Fibroblast of lung (primary cell): ENCODE data around the gene LMF1. TPM values are rescaled to one million over a fixed set of nuclear protein-coding genes. Genes with fewer than 3 reads are reported as not detected.

ENCODE experiments used
- DNase-seq, 2 donors: peaks; one replicate each; pipeline versions ENCODE4 v3.0.0 to v3.0.0-alpha.2; 2010; ENCODE audit warnings: low read depth in 2 of 2
- H2AFZ ChIP-seq: 2 replicates; pipeline ENCODE4 v1.5.1; 2012; ENCODE audit warnings: low read length, control low read depth, inconsistent platforms
- H3K27ac ChIP-seq: 2 replicates; pipeline ENCODE4 v1.5.1; 2011; ENCODE audit warnings: low read length, control low read depth; ENCODE audit not compliant: insufficient read depth
- H3K27me3 ChIP-seq: 2 replicates; pipeline ENCODE4 v1.5.1; 2011; ENCODE audit warnings: mild to moderate bottlenecking, low read length; ENCODE audit not compliant: control insufficient read depth, insufficient read depth
- H3K36me3 ChIP-seq: 2 replicates; pipeline ENCODE4 v1.5.1; 2011; ENCODE audit warnings: low read length; ENCODE audit not compliant: control insufficient read depth, insufficient read depth
- H3K4me1 ChIP-seq: 2 replicates; pipeline ENCODE4 v1.5.1; 2011; ENCODE audit warnings: low read length; ENCODE audit not compliant: control insufficient read depth, insufficient read depth; ENCODE audit errors: extremely low read depth
- H3K4me2 ChIP-seq: 2 replicates; pipeline ENCODE4 v1.5.1; 2011; ENCODE audit warnings: low read length, control low read depth; ENCODE audit not compliant: insufficient read depth; ENCODE audit errors: extremely low read depth
- H3K4me3 ChIP-seq, 4 experiments: fragments of 200-600 bp in 1 of 4; sonication (generic) in 1 of 4; replicated peaks in 1 of 4; 2 replicates each; pipeline ENCODE4 v1.5.1; 2011 to 2016; ENCODE audit warnings: low read length in 4 of 4, low read depth in 3 of 4, mild to moderate bottlenecking in 3 of 4, control low read depth in 2 of 4, inconsistent platforms in 1 of 4, mixed read lengths in 1 of 4; ENCODE audit not compliant: insufficient read depth in 1 of 4; ENCODE audit errors: control extremely low read depth in 1 of 4
- H3K79me2 ChIP-seq: 2 replicates; pipeline ENCODE4 v1.5.1; 2012; ENCODE audit warnings: mild to moderate bottlenecking, low read length, inconsistent platforms; ENCODE audit not compliant: control insufficient read depth, insufficient read depth
- H3K9ac ChIP-seq: 2 replicates; pipeline ENCODE4 v1.5.1; 2011; ENCODE audit warnings: mild to moderate bottlenecking, low read length, control low read depth; ENCODE audit not compliant: insufficient read depth
- H3K9me3 ChIP-seq: 2 replicates; pipeline ENCODE4 v1.5.1; 2012; ENCODE audit warnings: low read depth, low read length; ENCODE audit not compliant: control insufficient read depth, insufficient read depth
- H4K20me1 ChIP-seq: 2 replicates; pipeline ENCODE4 v1.5.1; 2011; ENCODE audit warnings: low read length; ENCODE audit not compliant: control insufficient read depth, insufficient read depth; ENCODE audit errors: extremely low read depth
- CTCF ChIP-seq, 2 donors: IDR thresholded peaks in 1 of 2; conservative IDR thresholded peaks in 1 of 2; 1 replicate in 1 of 2; 2 replicates in 1 of 2; pipeline ENCODE4 v1.5.1; 2011 to 2012; ENCODE audit warnings: low read length in 2 of 2, control low read depth in 1 of 2, inconsistent platforms in 1 of 2, low read depth in 1 of 2, mild to moderate bottlenecking in 1 of 2
- EZH2 ChIP-seq: IDR thresholded peaks from 2 replicates; pipeline ENCODE4 v1.5.1; 2012; ENCODE audit warnings: low read length, control low read depth, mild to moderate bottlenecking; ENCODE audit errors: missing control alignments
- polyA plus RNA-seq, 2 donors: library from polyadenylated mRNA; depleted of rRNA in 1 of 2; stranded (reverse) in 1 of 2; unstranded in 1 of 2; fragments of >200 nt; gene quantifications; 2 replicates each; pipeline ENCODE4 v1.2.1, GENCODE V29; 2011 to 2012; ENCODE audit warnings: missing spikeins in 1 of 2
- total RNA-seq: library from RNA; depleted of rRNA; stranded (reverse); fragments of >200 nt; gene quantifications from 2 replicates; pipeline ENCODE4 v1.2.1, GENCODE V29; 2014

Gene LMF1
- total and polyA plus RNA-seq, 2 donors (not counting 1 experiment from before 2014, with no cell fraction given) = 12.3 to 12.6 TPM

GRCh38 chr16:898216-898615 lies 72.6 kb downstream of the LMF1 start:
- Histone ChIP-seq H3K36me3 (no peaks in the 10 kb centered on the region), H4K20me1 (no peaks in the 10 kb centered on the region), H3K9ac (no peak overlapping the region), H3K9me3 (no peaks in the 10 kb centered on the region), H3K27ac (no peak overlapping the region), H3K4me2 (no peak overlapping the region), H3K79me2 (no peaks in the 10 kb centered on the region), H3K27me3 (no peaks in the 10 kb centered on the region), H2AFZ (no peak overlapping the region), H3K4me1 (no peaks in the 10 kb centered on the region), H3K4me3 (no peak overlapping the region)
- DNase-seq = no peak
- no peak for TF ChIP-seq EZH2
- TF ChIP-seq CTCF (conservative IDR thresholded peaks at IDR 0.05 in 1 of 2, IDR thresholded peaks at IDR 0.05 in 1 of 2; ENCODE audit: low read depth in 1 of 2, low read length in 2 of 2) = no peak

DNA sequence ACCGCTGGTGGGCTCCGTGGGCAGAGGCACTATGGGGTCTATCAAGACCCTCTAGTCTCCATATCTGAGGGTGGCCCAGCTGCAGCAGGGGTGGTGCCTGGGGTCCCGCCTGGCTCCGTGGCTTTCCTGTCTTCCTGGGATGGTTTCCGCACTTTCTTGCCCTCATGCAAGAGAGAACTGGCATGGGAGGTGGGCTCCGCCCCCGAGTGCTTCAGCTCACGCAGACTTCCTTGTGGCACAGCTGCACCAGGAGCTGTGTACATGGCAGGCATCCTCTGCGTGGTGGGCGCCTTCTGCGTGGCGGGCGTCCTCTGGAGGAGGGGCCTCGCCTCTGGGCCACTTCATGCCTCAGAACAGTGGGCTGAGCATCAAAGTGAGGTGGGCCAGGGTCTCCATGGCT lies 73.1 kb downstream of the LMF1 start:
- Histone ChIP-seq H3K9ac (no peak overlapping the region), H3K4me2 (no peak overlapping the region), H3K36me3 (no peaks in the 10 kb centered on the region), H3K4me3 (no peak overlapping the region), H3K27me3 (no peaks in the 10 kb centered on the region), H2AFZ (no peak overlapping the region), H3K79me2 (no peaks in the 10 kb centered on the region), H4K20me1 (no peaks in the 10 kb centered on the region), H3K27ac (no peak overlapping the region), H3K4me1 (no peaks in the 10 kb centered on the region), H3K9me3 (no peaks in the 10 kb centered on the region)
- no peak for TF ChIP-seq CTCF (conservative IDR thresholded peaks at IDR 0.05 in 1 of 2, IDR thresholded peaks at IDR 0.05 in 1 of 2; ENCODE audit: low read depth in 1 of 2, low read length in 2 of 2)
- TF ChIP-seq EZH2 = no peak
- DNase-seq = no peak

DNA sequence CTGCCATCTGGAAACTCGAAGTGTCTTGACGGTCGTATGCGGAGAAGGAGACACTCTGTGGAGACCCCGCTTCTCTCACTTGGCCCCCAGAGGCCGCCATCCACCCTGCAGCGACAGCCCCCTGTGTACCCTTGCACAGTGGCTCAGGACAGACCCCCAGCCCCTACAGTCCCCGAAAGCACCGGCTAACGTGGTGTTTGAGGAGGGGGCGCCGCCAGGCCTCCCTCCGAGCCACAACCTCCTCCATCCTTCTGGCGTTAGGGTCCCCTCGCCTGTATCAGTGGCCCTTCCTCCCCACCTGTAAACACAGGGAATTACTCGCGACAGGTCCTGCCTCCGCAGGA lies 73.6 kb downstream of the LMF1 start:
- DNase-seq = no peak
- no peak overlapping the region for H3K4me2 ChIP-seq
- no peaks in the 10 kb centered on the region for H4K20me1 ChIP-seq
- H3K79me2 ChIP-seq = no peaks in the 10 kb centered on the region
- TF ChIP-seq CTCF (conservative IDR thresholded peaks at IDR 0.05 in 1 of 2, IDR thresholded peaks at IDR 0.05 in 1 of 2; ENCODE audit: low read depth in 1 of 2, low read length in 2 of 2) (no peak), EZH2 (no peak)
- H2AFZ ChIP-seq = no peak overlapping the region
- no peaks in the 10 kb centered on the region for H3K27me3 ChIP-seq
- no peaks in the 10 kb centered on the region for H3K9me3 ChIP-seq
- H3K4me3 ChIP-seq = no peak overlapping the region
- no peak overlapping the region for H3K9ac ChIP-seq
- H3K36me3 ChIP-seq = no peaks in the 10 kb centered on the region
- H3K4me1 ChIP-seq = no peaks in the 10 kb centered on the region
- H3K27ac ChIP-seq = no peak overlapping the region
